H1 (cell line): ENCODE data around the gene YBX2. TPM values are rescaled to one million over a fixed set of nuclear protein-coding genes. Genes with fewer than 3 reads are reported as not detected.

Experiments
- BACH1 ChIP-seq: IDR thresholded peaks from 2 replicates; pipeline ENCODE4 v1.6.1; 2012; ENCODE audit warnings: low read length, improper control_type of control experiment
- CEBPB ChIP-seq: IDR thresholded peaks from 2 replicates; pipeline ENCODE4 v1.6.1; 2012; ENCODE audit warnings: low read depth, low read length
- CHD2 ChIP-seq: IDR thresholded peaks from 2 replicates; pipeline ENCODE4 v1.6.1; 2012; ENCODE audit warnings: low read length, improper control_type of control experiment
- E2F6 ChIP-seq: IDR thresholded peaks from 2 replicates; pipeline ENCODE4 v1.6.1; 2012; ENCODE audit warnings: inconsistent platforms
- GTF2F1 ChIP-seq: IDR thresholded peaks from 2 replicates; pipeline ENCODE4 v1.6.1; 2012; ENCODE audit warnings: low read depth, low read length, improper control_type of control experiment, borderline replicate concordance
- HDAC2 ChIP-seq, 2 experiments: fragments of 300-600 bp in 1 of 2; sonication (generic) in 1 of 2; IDR thresholded peaks; 2 replicates each; pipeline ENCODE4 v1.6.1; 2011 to 2012; ENCODE audit warnings: low read depth in 2 of 2, low read length in 2 of 2, mild to moderate bottlenecking in 2 of 2, moderate library complexity in 2 of 2, borderline replicate concordance in 1 of 2, inconsistent platforms in 1 of 2
- HDAC6 ChIP-seq: IDR thresholded peaks from one replicate; pipeline ENCODE4 v1.7.1; 2012; ENCODE audit warnings: low read depth, mild to moderate bottlenecking, inconsistent platforms, low read length, moderate library complexity
- MAFK ChIP-seq: IDR thresholded peaks from 2 replicates; pipeline ENCODE4 v1.6.1; 2012; ENCODE audit warnings: low read depth, mild to moderate bottlenecking, improper control_type of control experiment, low read length
- PHF8 ChIP-seq: fragments of 200-600 bp; sonication (generic); conservative IDR thresholded peaks from 2 replicates; pipeline ENCODE4 v1.7.1; 2012; ENCODE audit warnings: low read depth, mild to moderate bottlenecking, inconsistent platforms, low read length, moderate library complexity
- POLR2AphosphoS5 ChIP-seq: IDR thresholded peaks from 2 replicates; pipeline ENCODE4 v1.6.1; 2011; ENCODE audit warnings: low read depth, low read length
- POU5F1 ChIP-seq: IDR thresholded peaks from 2 replicates; pipeline ENCODE4 v1.6.1; 2011; ENCODE audit warnings: low read depth, mild to moderate bottlenecking, low read length, moderate library complexity
- RAD21 ChIP-seq, 2 experiments: IDR thresholded peaks in 1 of 2; conservative IDR thresholded peaks in 1 of 2; 2 replicates each; pipeline ENCODE4 v1.6.1; 2011; ENCODE audit warnings: low read depth in 2 of 2, low read length in 2 of 2, improper control_type of control experiment in 1 of 2, inconsistent platforms in 1 of 2, mild to moderate bottlenecking in 1 of 2, moderate library complexity in 1 of 2
- RNF2 ChIP-seq: fragments of 200-900, 300-1000 bp; sonication (generic); IDR thresholded peaks from 2 replicates; pipeline ENCODE4 v1.7.1; 2016; ENCODE audit warnings: borderline replicate concordance, low read depth, mild to moderate bottlenecking, antibody characterized with exemption, low read length; ENCODE audit not compliant: poor library complexity, severe bottlenecking; ENCODE audit errors: missing control alignments
- SAP30 ChIP-seq: fragments of 300-600 bp; sonication (generic); IDR thresholded peaks from 2 replicates; pipeline ENCODE4 v1.7.1; 2012; ENCODE audit warnings: low read length, moderate library complexity, mild to moderate bottlenecking, inconsistent platforms; ENCODE audit not compliant: insufficient read depth, insufficient replicate concordance
- SIN3A ChIP-seq, 2 experiments: IDR thresholded peaks in 1 of 2; conservative IDR thresholded peaks in 1 of 2; 2 replicates each; pipeline ENCODE4 v1.6.1; 2011 to 2012; ENCODE audit warnings: low read length in 2 of 2, improper control_type of control experiment in 1 of 2, low read depth in 1 of 2, mild to moderate bottlenecking in 1 of 2
- SIX5 ChIP-seq: IDR thresholded peaks from 2 replicates; pipeline ENCODE4 v1.6.1; 2011; ENCODE audit warnings: mild to moderate bottlenecking, low read depth, low read length
- TAF7 ChIP-seq: optimal IDR thresholded peaks from 2 replicates; pipeline ENCODE3; 2011; ENCODE audit warnings: low read depth, mild to moderate bottlenecking, inconsistent platforms, low read length, moderate library complexity, borderline replicate concordance
- TEAD4 ChIP-seq: IDR thresholded peaks from 2 replicates; pipeline ENCODE4 v1.6.1; 2012; ENCODE audit warnings: low read depth, low read length, inconsistent platforms, mixed read lengths
- YY1 ChIP-seq: IDR thresholded peaks from 2 replicates; pipeline ENCODE4 v1.6.1; 2011; ENCODE audit warnings: low read depth, mild to moderate bottlenecking, low read length
- ZNF274 ChIP-seq: IDR thresholded peaks from 2 replicates; pipeline ENCODE4 v1.7.0; 2012; ENCODE audit warnings: low read length, borderline replicate concordance; ENCODE audit errors: extremely low read depth
- polyA plus RNA-seq, 7 experiments: library from polyadenylated mRNA; depleted of rRNA in 3 of 7; stranded (reverse) in 5 of 7; unstranded in 2 of 7; fragments of >200 nt in 5 of 7; fragments of 200-250 nt in 2 of 7; gene quantifications; 1 replicate in 5 of 7; 2 replicates in 1 of 7; 4 replicates in 1 of 7; pipeline versions ENCODE4 v1.2.1 to v1.2.3, GENCODE V29; 2011 to 2013; ENCODE audit warnings: missing spikeins in 2 of 7, mixed read lengths in 2 of 7
- total RNA-seq: library from RNA; stranded (reverse); fragmentation: NEBNext Ultra II Directional; extraction: Animal tissue kit (Norgen Biotek cat#: 25700); gene quantifications from 2 replicates; pipeline ENCODE4 v1.2.1, GENCODE V29; 2021
- TF ChIP-seq, protein P1 (sequence below): IDR thresholded peaks from 2 replicates; pipeline ENCODE4 v1.6.1; 2011; ENCODE audit warnings: low read depth, mild to moderate bottlenecking, low read length; ENCODE audit not compliant: insufficient read depth

YBX2 gene
- total and polyA plus RNA-seq, 2 of the 8 experiments (the other 6 are each of a cell fraction or from before 2014, with no cell fraction given): 19.2 to 30.5 TPM

- TF ChIP-seq SIN3A (conservative IDR thresholded peaks at IDR 0.05 in 1 of 2, IDR thresholded peaks at IDR 0.05 in 1 of 2; ENCODE audit: low read depth in 1 of 2, low read length in 2 of 2) (no peak), SAP30 (no peak), CEBPB (no peak), E2F6 (no peak), RAD21 (IDR thresholded peaks at IDR 0.05 in 1 of 2, conservative IDR thresholded peaks at IDR 0.05 in 1 of 2; ENCODE audit: low read depth in 2 of 2, low read length in 2 of 2) (peak in 1 of 2 experiments; percentile 16; a peak in 1 of 4 replicates), PHF8 (no peak), CHD2 (no peak), RNF2 (no peak), SIX5 (no peak), MAFK (no peak), GTF2F1 (no peak), YY1 (no peak), ZNF274 (no peak), TEAD4 (0 out of 2 replicates have a peak, but pooled peaks have one; percentile 41), POLR2AphosphoS5 (no peak; the same call in 1 of the 2 replicates), BACH1 (no peak), TAF7 (no peak), POU5F1 (no peak), HDAC2 (IDR thresholded peaks at IDR 0.05; ENCODE audit: borderline replicate concordance in 1 of 2, low read depth in 2 of 2, low read length in 2 of 2) (no peak), HDAC6 (no peak)
- TF ChIP-seq, protein P1, sequence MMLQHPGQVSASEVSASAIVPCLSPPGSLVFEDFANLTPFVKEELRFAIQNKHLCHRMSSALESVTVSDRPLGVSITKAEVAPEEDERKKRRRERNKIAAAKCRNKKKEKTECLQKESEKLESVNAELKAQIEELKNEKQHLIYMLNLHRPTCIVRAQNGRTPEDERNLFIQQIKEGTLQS: no peak
Observed at GRCh38 chr17:7336240-7337175, 42.1 kb upstream of the YBX2 start, which contains the start of gene ACAP1 (continued).
